Heart left ventricle (tissue), 16 donors: ENCODE measurements around the gene GRIA3. TPM values are rescaled to one million over a fixed set of nuclear protein-coding genes. Genes with fewer than 3 reads are reported as not detected.

Experiments used
- ATAC-seq, 4 donors: fragments of 200-7000 bp; cut with Tn5 transposase; one replicate each; pipeline ENCODE4 v1.9.1; 2020 to 2022; ENCODE audit warnings: moderate library complexity in 4 of 4, mild to moderate bottlenecking in 3 of 4, moderate number of reproducible peaks in 1 of 4
- DNase-seq, 5 donors: peaks; one replicate each; pipeline ENCODE4 v3.0.0-alpha.2; 2020
- H3K27ac ChIP-seq, 12 donors: fragments of 200-600 bp; sonication (generic) in 4 of 12; one replicate each; pipeline versions ENCODE4 v1.5.0 to v1.8.0; 2016 to 2022; ENCODE audit warnings: mild to moderate bottlenecking in 2 of 12
- H3K27me3 ChIP-seq, 9 donors: fragments of 200-600 bp; sonication (generic) in 2 of 9; one replicate each; pipeline versions ENCODE4 v1.5.1 to v1.8.0; 2016 to 2022; ENCODE audit warnings: mild to moderate bottlenecking in 3 of 9
- H3K36me3 ChIP-seq, 9 donors: fragments of 200-600 bp; sonication (generic) in 2 of 9; one replicate each; pipeline versions ENCODE4 v1.5.0 to v1.8.0; 2018 to 2022; ENCODE audit warnings: mild to moderate bottlenecking in 2 of 9
- H3K4me1 ChIP-seq, 12 donors: fragments of 200-600 bp; sonication (generic) in 4 of 12; one replicate each; pipeline versions ENCODE4 v1.5.0 to v1.8.0; 2016 to 2022; ENCODE audit warnings: mild to moderate bottlenecking in 3 of 12
- H3K4me3 ChIP-seq, 12 donors: fragments of 200-600 bp; sonication (generic) in 4 of 12; one replicate each; pipeline versions ENCODE4 v1.5.0 to v1.8.0; 2017 to 2022; ENCODE audit warnings: mild to moderate bottlenecking in 9 of 12, moderate library complexity in 4 of 12
- H3K9me3 ChIP-seq, 12 donors: fragments of 200-600 bp; sonication (generic) in 4 of 12; one replicate each; pipeline versions ENCODE4 v1.5.0 to v1.8.0; 2016 to 2022; ENCODE audit warnings: mild to moderate bottlenecking in 1 of 12
- POLR2A ChIP-seq, 2 donors: fragments of 450-650 bp; IDR thresholded peaks; one replicate each; pipeline ENCODE4 v1.6.1; 2017; ENCODE audit warnings: antibody characterized with exemption in 2 of 2, mild to moderate bottlenecking in 2 of 2, moderate library complexity in 2 of 2
- whole genome bisulfite sequencing, 4 donors: extraction: QIAGEN DNeasy Blood & Tissue Kit in 2 of 4; methylation state at CpG; one replicate each; pipeline versions ENCODE4 v1.1.5 to v1.1.7; 2013 to 2018; 5-methylcytosine and 5-hydroxymethylcytosine counted together
- intact Hi-C, 10 donors: fragments of 100-400 bp; cut with DNase I; formaldehyde crosslinking; loops; one replicate each; pipeline versions ENCODE4 v1.11.1 to v1.14.2; 2022
- polyA plus RNA-seq, 2 donors: library from polyadenylated mRNA; stranded (reverse); fragments of 200-250 nt; gene quantifications; one replicate each; pipeline ENCODE4 v1.2.3, GENCODE V29; 2013
- total RNA-seq, 9 donors: library from RNA; depleted of rRNA in 2 of 9; stranded (reverse); fragments of >200 nt in 2 of 9; fragmentation: NEBNext Ultra II Directional in 3 of 9; extraction: Animal tissue kit (Norgen Biotek cat#: 25700) in 3 of 9; gene quantifications; one replicate each; pipeline versions ENCODE4 v1.1.0 to v1.2.4, GENCODE V29; 2016 to 2023
- TF ChIP-seq, protein P1 (sequence below), 12 donors: fragments of 200-600 bp; sonication (generic) in 4 of 12; IDR thresholded peaks; one replicate each; pipeline versions ENCODE4 v1.5.0 to v1.8.0; 2018 to 2022; ENCODE audit warnings: antibody characterized with exemption in 12 of 12, mild to moderate bottlenecking in 5 of 12
- donor health status: ischemic (EF 13 %, LVEDD 7.1; RV severe dilation, severe dysfunction).
- donor health status: healthy with polysubstance abuse.
- donor health status: DM: no; HTN: yes; CAD: no.
- donor health status: DM: no; HTN: no; CAD: no.
- donor health status: ischemic (EF 25% LVEDD 6.9; RV normal size, moderate dysfunction).
- donor health status: ischemic (EF 25% LVEDD 5.7; RV mildly dilated, moderate dysfunction).
- donor health status: healthy.
- donor health status: DM: yes; HTN: yes; CAD: no.
- donor health status: ischemic (EF 35%, LVEDD 5.7; RV mildly dilated, moderate dysfunction).
- donor health status: nonischemic (EF 11% LVEDD 7.7; RV severe dilation, severe dysfunction).
- donor health status: DM: yes; HTN: yes; CAD: no.
- donor health status: PGD.
- donor health status: ischemic (EF 29% LVEDD 5.4; RV normal size, mild dysfunction).
- donor health status: nonischemic (EF 23%, LVEDD 6.1; RV moderate dilation, normal function).

The GRIA3 gene
- total and polyA plus RNA-seq, 11 donors = 0.07 to 12.9 (median 1.00) TPM

DNA sequence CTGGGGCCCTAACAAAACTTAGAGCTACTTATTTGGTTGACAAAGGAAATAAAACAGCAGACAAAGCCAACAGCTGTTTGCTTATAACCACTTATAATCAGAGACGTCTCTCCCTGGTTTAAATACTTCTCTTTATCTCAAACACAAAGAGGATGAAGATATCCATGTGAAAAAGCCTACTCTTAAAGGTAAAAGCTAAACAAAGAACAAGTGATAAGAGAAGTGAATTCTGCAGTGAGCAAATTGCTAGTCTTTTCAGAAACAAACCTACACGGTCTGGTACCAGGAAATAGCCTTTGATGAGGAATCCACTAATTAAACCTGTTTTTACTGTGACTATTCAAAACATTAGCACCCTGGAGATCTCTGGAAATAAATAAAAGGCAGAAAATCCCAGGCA, 46.7 kb downstream of the GRIA3 start:
- Histone ChIP-seq H3K9me3 (no peaks in the 10 kb centered on the region), H3K4me3 (no peak overlapping the region), H3K27me3 (peaks cover 0 to 6% (median 0%) of the 10 kb centered on the region in 9 donors), H3K27ac (no peak overlapping the region), H3K4me1 (no peaks in the 10 kb centered on the region), H3K36me3 (no peaks in the 10 kb centered on the region)
- TF ChIP-seq POLR2A (IDR thresholded peaks at IDR 0.05) = no peak
- TF ChIP-seq, protein P1, sequence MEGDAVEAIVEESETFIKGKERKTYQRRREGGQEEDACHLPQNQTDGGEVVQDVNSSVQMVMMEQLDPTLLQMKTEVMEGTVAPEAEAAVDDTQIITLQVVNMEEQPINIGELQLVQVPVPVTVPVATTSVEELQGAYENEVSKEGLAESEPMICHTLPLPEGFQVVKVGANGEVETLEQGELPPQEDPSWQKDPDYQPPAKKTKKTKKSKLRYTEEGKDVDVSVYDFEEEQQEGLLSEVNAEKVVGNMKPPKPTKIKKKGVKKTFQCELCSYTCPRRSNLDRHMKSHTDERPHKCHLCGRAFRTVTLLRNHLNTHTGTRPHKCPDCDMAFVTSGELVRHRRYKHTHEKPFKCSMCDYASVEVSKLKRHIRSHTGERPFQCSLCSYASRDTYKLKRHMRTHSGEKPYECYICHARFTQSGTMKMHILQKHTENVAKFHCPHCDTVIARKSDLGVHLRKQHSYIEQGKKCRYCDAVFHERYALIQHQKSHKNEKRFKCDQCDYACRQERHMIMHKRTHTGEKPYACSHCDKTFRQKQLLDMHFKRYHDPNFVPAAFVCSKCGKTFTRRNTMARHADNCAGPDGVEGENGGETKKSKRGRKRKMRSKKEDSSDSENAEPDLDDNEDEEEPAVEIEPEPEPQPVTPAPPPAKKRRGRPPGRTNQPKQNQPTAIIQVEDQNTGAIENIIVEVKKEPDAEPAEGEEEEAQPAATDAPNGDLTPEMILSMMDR (IDR thresholded peaks at IDR 0.05) = no peak
- DNase-seq (no peak), ATAC-seq (no peak)
- 13 to 32% (median 18%) methylated on average over 2 of the region's 2 CpGs for WGBS, 4 donors
- intact Hi-C loops = no loop called here

DNA sequence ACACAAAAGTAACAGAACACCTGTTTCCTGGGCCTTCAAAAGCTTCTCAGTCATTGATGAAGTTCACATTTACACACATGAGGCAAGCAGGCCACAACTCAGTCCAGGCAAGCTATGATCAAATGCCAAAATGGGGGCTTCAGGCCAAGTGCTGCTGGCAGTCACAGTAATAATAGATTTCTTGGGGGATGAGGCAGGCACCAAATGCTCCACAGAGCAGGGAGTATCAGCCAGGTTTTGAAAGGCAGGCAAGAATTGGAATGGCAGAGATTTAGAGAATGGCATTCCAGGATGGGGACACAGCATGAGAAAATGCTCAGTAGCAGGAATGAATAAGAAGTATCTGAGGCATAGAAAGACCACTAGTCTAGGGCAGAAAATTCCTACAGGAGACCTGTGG, 52.8 kb downstream of the GRIA3 start:
- peaks cover 0 to 3% (median 0%) of the 10 kb centered on the region in 9 donors for H3K27me3 ChIP-seq
- H3K9me3 ChIP-seq = no peaks in the 10 kb centered on the region
- DNase-seq (peak in 1 of 5 donors; percentile 19), ATAC-seq (peak in 2 of 4 donors; percentile 36 to 61)
- no peaks in the 10 kb centered on the region for H3K4me1 ChIP-seq
- TF ChIP-seq, protein P1 (IDR thresholded peaks at IDR 0.05) = no peak
- TF ChIP-seq POLR2A (IDR thresholded peaks at IDR 0.05) = no peak
- intact Hi-C loops = no loop called here
- H3K4me3 ChIP-seq = no peak overlapping the region
- peak overlapping the region in 3 of 12 donors; percentile 19 to 26 (median 24) for H3K27ac ChIP-seq
- no peaks in the 10 kb centered on the region for H3K36me3 ChIP-seq

DNA sequence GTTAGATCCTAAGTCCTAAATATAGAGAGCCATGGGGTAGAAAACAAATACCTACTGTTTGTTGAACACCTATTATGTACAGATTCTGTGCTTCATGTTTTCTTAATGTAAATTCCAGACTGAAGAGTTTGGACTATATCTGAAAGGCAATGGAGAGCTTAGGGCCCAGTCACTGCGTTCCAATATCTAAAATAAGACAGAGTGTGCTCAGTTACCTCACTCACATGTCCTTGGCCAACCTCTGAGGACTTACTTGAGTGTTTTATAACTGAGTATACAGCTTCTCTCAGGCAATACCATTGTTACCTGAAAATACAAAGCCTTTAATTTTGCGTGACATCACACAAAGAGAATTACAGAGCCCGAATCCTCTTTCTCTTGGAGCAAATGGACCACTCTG, 53.2 kb downstream of the GRIA3 start:
- 61 to 71% (median 70%) methylated on average over 3 of the region's 3 CpGs for WGBS, 4 donors
- Histone ChIP-seq H3K27me3 (no peaks in the 10 kb centered on the region), H3K9me3 (no peaks in the 10 kb centered on the region), H3K36me3 (no peaks in the 10 kb centered on the region), H3K27ac (peak overlapping the region in 3 of 12 donors; percentile 19 to 26 (median 24)), H3K4me3 (no peak overlapping the region), H3K4me1 (no peaks in the 10 kb centered on the region)
- DNase-seq (no peak), ATAC-seq (peak in 3 of 4 donors; percentile 49 to 79 (median 58))
- intact Hi-C loops = no loop called here
- TF ChIP-seq, protein P1 (IDR thresholded peaks at IDR 0.05) = no peak
- TF ChIP-seq POLR2A (IDR thresholded peaks at IDR 0.05) = no peak

DNA sequence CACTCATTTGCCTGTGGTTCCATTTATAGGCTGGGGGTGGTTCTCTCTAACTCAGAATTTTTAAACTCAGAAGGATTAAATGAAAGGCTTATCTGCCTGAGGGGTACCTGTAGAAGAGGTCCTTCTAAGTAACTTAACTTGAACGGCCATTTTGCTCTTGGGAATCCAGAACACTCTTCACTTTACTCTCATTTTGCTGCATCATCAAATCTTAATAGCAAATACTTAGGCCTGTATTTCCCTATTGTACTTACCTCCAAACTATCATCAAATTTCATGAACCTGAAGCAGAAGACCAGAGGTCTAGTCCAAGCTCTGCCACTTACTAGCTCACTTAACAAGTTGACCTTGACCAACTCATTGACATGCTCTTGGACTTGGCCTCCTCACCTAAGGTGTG, 70.4 kb downstream of the GRIA3 start:
- H3K27me3 ChIP-seq = no peaks in the 10 kb centered on the region
- H3K4me3 ChIP-seq = no peak overlapping the region
- no peak overlapping the region for H3K27ac ChIP-seq
- ATAC-seq = no peak
- WGBS, 4 donors = 63 to 88% (median 78%) methylated on average over 1 of the region's 1 CpG
- intact Hi-C loops = no loop called here
- H3K36me3 ChIP-seq = no peaks in the 10 kb centered on the region
- DNase-seq = no peak
- TF ChIP-seq, protein P1 (IDR thresholded peaks at IDR 0.05) = no peak
- TF ChIP-seq POLR2A (IDR thresholded peaks at IDR 0.05) = no peak
- H3K4me1 ChIP-seq = no peaks in the 10 kb centered on the region
- no peaks in the 10 kb centered on the region for H3K9me3 ChIP-seq
